H1 (cell line): Measurements from ENCODE around the gene MSANTD3. TPM values are rescaled to one million over a fixed set of nuclear protein-coding genes. Genes with fewer than 3 reads are reported as not detected.

Source experiments
- CTCF ChIA-PET: fragments of 300-600 bp; sonication (Branson Sonifier 250); formaldehyde crosslinking; loops from one replicate; lab custom pipeline; 2021; ENCODE audit not compliant: partially characterized antibody; lab: Charles Lee
- POLR2A ChIA-PET: fragments of 300-600 bp; sonication (Branson Sonifier 250); formaldehyde crosslinking; loops from one replicate; lab custom pipeline; 2021; ENCODE audit warnings: inconsistent platforms; ENCODE audit not compliant: partially characterized antibody; lab: Charles Lee
- DNase-seq, 2 experiments: peaks; one replicate each; pipeline versions ENCODE4 v3.0.0 to v3.0.0-alpha.2; 2010 to 2022; ENCODE audit warnings: low spot score in 2 of 2, low read depth in 1 of 2, mixed read lengths in 1 of 2
- FAIRE-seq: peaks from 2 replicates; lab custom pipeline; 2011; peaks lifted over from hg19 to GRCh38; lab: Jason Lieb, UNC
- H2AFZ ChIP-seq: 2 replicates; pipeline ENCODE4 v1.8.1; 2012; ENCODE audit warnings: low read length, inconsistent platforms
- H2AK5ac ChIP-seq: 2 replicates; pipeline ENCODE4 v1.6.1; 2013; ENCODE audit warnings: low read depth, low read length
- H2BK120ac ChIP-seq: replicated peaks from 2 replicates; pipeline ENCODE3; 2013; ENCODE audit warnings: low read depth, low read length, inconsistent platforms
- H2BK12ac ChIP-seq: 2 replicates; pipeline ENCODE4 v1.6.1; 2013; ENCODE audit warnings: low read depth, low read length
- H2BK15ac ChIP-seq: 2 replicates; pipeline ENCODE4 v1.6.1; 2013; ENCODE audit warnings: low read length
- H2BK20ac ChIP-seq: 2 replicates; pipeline ENCODE4 v1.6.1; 2013; ENCODE audit warnings: low read length
- H2BK5ac ChIP-seq: 2 replicates; pipeline ENCODE4 v1.6.1; 2013; ENCODE audit warnings: low read depth, low read length
- H3K14ac ChIP-seq: 2 replicates; pipeline ENCODE4 v1.6.1; 2013; ENCODE audit warnings: inconsistent platforms; ENCODE audit not compliant: insufficient read length
- H3K18ac ChIP-seq: 2 replicates; pipeline ENCODE4 v1.6.1; 2013; ENCODE audit warnings: low read length; ENCODE audit errors: extremely low read depth
- H3K23ac ChIP-seq: 2 replicates; pipeline ENCODE4 v1.6.1; 2013; ENCODE audit warnings: inconsistent platforms; ENCODE audit not compliant: insufficient read length
- H3K23me2 ChIP-seq: 2 replicates; pipeline ENCODE4 v1.6.1; 2013; ENCODE audit warnings: low read depth, low read length
- H3K27ac ChIP-seq: 2 replicates; pipeline ENCODE4 v1.6.1; 2011; ENCODE audit warnings: low read depth, low read length, inconsistent platforms
- H3K27me3 ChIP-seq, 4 experiments: replicated peaks in 1 of 4; 1 replicate in 1 of 4; 2 replicates in 3 of 4; pipeline versions ENCODE4 v1.6.1 to v1.8.1; 2011 to 2013; ENCODE audit warnings: low read length in 3 of 4, mild to moderate bottlenecking in 3 of 4, inconsistent platforms in 2 of 4, mixed read lengths in 2 of 4, moderate library complexity in 1 of 4; ENCODE audit not compliant: control insufficient read depth in 3 of 4, insufficient read depth in 3 of 4; ENCODE audit errors: extremely low read depth in 1 of 4
- H3K36me3 ChIP-seq, 4 experiments: 2 replicates each; pipeline versions ENCODE4 v1.6.1 to v1.8.1; 2011 to 2013; ENCODE audit warnings: mild to moderate bottlenecking in 4 of 4, low read length in 3 of 4, moderate library complexity in 2 of 4, control low read depth in 1 of 4, inconsistent platforms in 1 of 4; ENCODE audit not compliant: insufficient read depth in 4 of 4, control insufficient read depth in 2 of 4
- H3K4ac ChIP-seq: replicated peaks from 2 replicates; pipeline ENCODE3; 2013; ENCODE audit warnings: low read length, low read depth, mixed read lengths, inconsistent platforms; ENCODE audit not compliant: insufficient read length
- H3K4me1 ChIP-seq, 4 experiments: replicated peaks in 1 of 4; 1 replicate in 1 of 4; 2 replicates in 3 of 4; pipeline versions ENCODE4 v1.6.1 to v1.8.1; 2011 to 2013; ENCODE audit warnings: low read length in 3 of 4, inconsistent platforms in 2 of 4, mixed read lengths in 1 of 4; ENCODE audit not compliant: insufficient read depth in 4 of 4, control insufficient read depth in 3 of 4
- H3K4me2 ChIP-seq, 2 experiments: 2 replicates each; pipeline versions ENCODE4 v1.6.1 to v1.8.1; 2011 to 2013; ENCODE audit warnings: low read depth in 2 of 2, low read length in 2 of 2, control low read depth in 1 of 2, inconsistent platforms in 1 of 2, mild to moderate bottlenecking in 1 of 2; ENCODE audit not compliant: insufficient read depth in 1 of 2
- H3K4me3 ChIP-seq, 4 experiments: fragments of 200-600, 300-600 bp in 1 of 4; sonication (generic), shearing (Covaris generic), sonication (Bioruptor Twin) in 1 of 4; 2 replicates each; pipeline versions ENCODE4 v1.5.1 to v1.8.1; 2011 to 2016; ENCODE audit warnings: low read length in 4 of 4, low read depth in 3 of 4, control low read depth in 2 of 4, inconsistent platforms in 2 of 4, mild to moderate bottlenecking in 2 of 4, mixed read lengths in 1 of 4, moderate library complexity in 1 of 4; ENCODE audit not compliant: insufficient read depth in 2 of 4; ENCODE audit errors: extremely low read depth in 1 of 4
- H3K56ac ChIP-seq: replicated peaks from 2 replicates; pipeline ENCODE3; 2013; ENCODE audit warnings: low read depth, mild to moderate bottlenecking, mixed read lengths, low read length, inconsistent platforms; ENCODE audit not compliant: insufficient read length
- H3K79me1 ChIP-seq: 2 replicates; pipeline ENCODE4 v1.6.1; 2013; ENCODE audit warnings: low read depth, low read length, control low read depth
- H3K79me2 ChIP-seq, 2 experiments: 2 replicates each; pipeline versions ENCODE4 v1.6.1 to v1.8.1; 2012 to 2013; ENCODE audit warnings: low read length in 2 of 2, mild to moderate bottlenecking in 2 of 2, inconsistent platforms in 1 of 2; ENCODE audit not compliant: insufficient read depth in 2 of 2, control insufficient read depth in 1 of 2
- H3K9ac ChIP-seq, 4 experiments: replicated peaks in 1 of 4; 1 replicate in 1 of 4; 2 replicates in 3 of 4; pipeline versions ENCODE4 v1.6.1 to v1.8.1; 2011 to 2013; ENCODE audit warnings: low read depth in 3 of 4, low read length in 3 of 4, control low read depth in 2 of 4, mild to moderate bottlenecking in 2 of 4, moderate library complexity in 2 of 4, inconsistent platforms in 1 of 4; ENCODE audit errors: extremely low read depth in 1 of 4
- H3K9me3 ChIP-seq, 2 experiments: 2 replicates each; pipeline versions ENCODE4 v1.6.1 to v1.8.1; 2012 to 2013; ENCODE audit warnings: mild to moderate bottlenecking in 2 of 2, moderate library complexity in 2 of 2, control low read depth in 1 of 2, inconsistent platforms in 1 of 2, low read depth in 1 of 2, low read length in 1 of 2, mixed read lengths in 1 of 2; ENCODE audit not compliant: insufficient read depth in 2 of 2
- H4K20me1 ChIP-seq, 2 experiments: replicated peaks in 1 of 2; 2 replicates each; pipeline versions ENCODE3 to v1.8.1; 2011 to 2013; ENCODE audit warnings: inconsistent platforms in 2 of 2, low read length in 2 of 2, mild to moderate bottlenecking in 1 of 2; ENCODE audit not compliant: insufficient read depth in 2 of 2, control insufficient read depth in 1 of 2
- H4K5ac ChIP-seq: 2 replicates; pipeline ENCODE4 v1.6.1; 2013; ENCODE audit warnings: low read length, low read depth, mixed read lengths, inconsistent platforms; ENCODE audit not compliant: insufficient read length
- H4K8ac ChIP-seq: 2 replicates; pipeline ENCODE4 v1.8.0; 2013; ENCODE audit warnings: mild to moderate bottlenecking, moderate library complexity, low read length, inconsistent platforms; ENCODE audit not compliant: insufficient read depth; ENCODE audit errors: extremely low read depth
- H4K91ac ChIP-seq: replicated peaks from 2 replicates; pipeline ENCODE3; 2013; ENCODE audit warnings: low read length, mixed read lengths, inconsistent platforms; ENCODE audit not compliant: insufficient read length
- BRCA1 ChIP-seq: IDR thresholded peaks from 2 replicates; pipeline ENCODE4 v1.6.1; 2012; ENCODE audit warnings: low read depth, low read length, improper control_type of control experiment
- SP4 ChIP-seq: IDR thresholded peaks from 2 replicates; pipeline ENCODE4 v1.6.1; 2012; ENCODE audit warnings: low read length, inconsistent platforms
- WGBS, 2 experiments: shearing (Covaris generic) in 1 of 2; methylation state at CpG; one replicate each; pipeline versions ENCODE4 v1.1.6 to v1.1.7; 2013 to 2015; ENCODE audit warnings: low lambda C conversion rate in 2 of 2, mixed read lengths in 2 of 2, inconsistent platforms in 1 of 2, low coverage in 1 of 2, missing lambda C conversion rate in 1 of 2; ENCODE audit not compliant: insufficient replicate concordance in 2 of 2, insufficient coverage in 1 of 2, insufficient read length in 1 of 2; ENCODE audit errors: extremely low coverage in 1 of 2, missing lambda C conversion rate in 1 of 2; 5-methylcytosine and 5-hydroxymethylcytosine counted together
- polyA plus RNA-seq, 7 experiments: library from polyadenylated mRNA; depleted of rRNA in 3 of 7; stranded (reverse) in 5 of 7; unstranded in 2 of 7; fragments of >200 nt in 5 of 7; fragments of 200-250 nt in 2 of 7; gene quantifications; 1 replicate in 5 of 7; 2 replicates in 1 of 7; 4 replicates in 1 of 7; pipeline versions ENCODE4 v1.2.1 to v1.2.3, GENCODE V29; 2011 to 2013; ENCODE audit warnings: missing spikeins in 2 of 7, mixed read lengths in 2 of 7
- total RNA-seq: library from RNA; stranded (reverse); fragmentation: NEBNext Ultra II Directional; extraction: Animal tissue kit (Norgen Biotek cat#: 25700); gene quantifications from 2 replicates; pipeline ENCODE4 v1.2.1, GENCODE V29; 2021

The MSANTD3 gene
- total and polyA plus RNA-seq, 2 of the 8 experiments (the other 6 are each of a cell fraction or from before 2014, with no cell fraction given) = 12.0 to 41.3 TPM

GRCh38 chr9:100408546-100409175, 18.3 kb upstream of the MSANTD3 start:
- FAIRE-seq (no peak), DNase-seq (peak in 1 of 2 experiments; percentile 38)
- H3K79me2 ChIP-seq = no peaks in the 10 kb centered on the region
- H3K56ac ChIP-seq = no peak overlapping the region
- H3K79me1 ChIP-seq = no peaks in the 10 kb centered on the region
- no peak overlapping the region for H2BK12ac ChIP-seq
- peaks cover 3% of the 10 kb centered on the region; the same call in 1 of the 2 replicates for H3K23me2 ChIP-seq
- H4K8ac ChIP-seq = no peak overlapping the region
- H3K27me3 ChIP-seq = no peaks in the 10 kb centered on the region
- TF ChIP-seq BRCA1 = no peak
- TF ChIP-seq SP4 = no peak
- no peak overlapping the region for H2AK5ac ChIP-seq
- POLR2A ChIA-PET = no interaction called here
- no peak overlapping the region for H3K4ac ChIP-seq
- H4K5ac ChIP-seq = no peak overlapping the region
- CTCF ChIA-PET = no interaction called here
- no peaks in the 10 kb centered on the region for H3K36me3 ChIP-seq
- H2BK120ac ChIP-seq = no peak overlapping the region
- H4K91ac ChIP-seq = no peak overlapping the region
- no peak overlapping the region for H3K4me2 ChIP-seq
- H3K4me3 ChIP-seq = no peak overlapping the region
- peaks cover 0 to 3% of the 10 kb centered on the region in 2 experiments; a peak in 1 of 4 replicates for H3K9me3 ChIP-seq
- H4K20me1 ChIP-seq = no peaks in the 10 kb centered on the region
- no peak overlapping the region for H2BK20ac ChIP-seq
- H2AFZ ChIP-seq = no peak overlapping the region
- 81% methylated on average over 5 of the region's 5 CpGs; no CpG with 5 or more reads in 1 of the 2 experiments for WGBS, 2 experiments
- H3K14ac ChIP-seq = no peak overlapping the region
- H3K27ac ChIP-seq = no peak overlapping the region
- H3K23ac ChIP-seq = no peak overlapping the region
- H2BK5ac ChIP-seq = no peak overlapping the region
- H3K18ac ChIP-seq = no peak overlapping the region
- H3K9ac ChIP-seq = no peak overlapping the region; a peak in 1 of 7 replicates
- H2BK15ac ChIP-seq = no peak overlapping the region
- H3K4me1 ChIP-seq = peaks cover 0 to 9% (median 2%) of the 10 kb centered on the region in 4 experiments; a peak in 4 of 7 replicates
